CD1c-positive myeloid dendritic cell (primary cell): Measurements from ENCODE around the gene CADM1.

Experiments used
- DNase-seq: peaks from one replicate; pipeline ENCODE4 v3.0.0-alpha.2; 2016; ENCODE audit errors: extremely low spot score

The CADM1 gene

GRCh38 chr11:115244758-115245157 is 259.5 kb downstream of the CADM1 start:
- no peak for DNase-seq

GRCh38 chr11:115244296-115244695 is 259.9 kb downstream of the CADM1 start:
- DNase-seq: no peak

- DNase-seq: no peak
Measured at GRCh38 chr11:115242982-115243381, 261.2 kb downstream of the CADM1 start.

GRCh38 chr11:115241899-115242298 is 262.3 kb downstream of the CADM1 start:
- DNase-seq: no peak

- no peak for DNase-seq
Measured at GRCh38 chr11:115238791-115239190, 265.4 kb downstream of the CADM1 start.

GRCh38 chr11:115238086-115238485 is 266.1 kb downstream of the CADM1 start:
- no peak for DNase-seq

GRCh38 chr11:115237578-115237977 is 266.6 kb downstream of the CADM1 start:
- DNase-seq: no peak

GRCh38 chr11:115234794-115235193 is 269.4 kb downstream of the CADM1 start:
- no peak for DNase-seq

GRCh38 chr11:115226556-115226955 is 277.7 kb downstream of the CADM1 start:
- no peak for DNase-seq

GRCh38 chr11:115224551-115224950 is 279.7 kb downstream of the CADM1 start:
- DNase-seq: no peak

- no peak for DNase-seq
Measured at GRCh38 chr11:115222863-115223530, 281.2 kb downstream of the CADM1 start.

GRCh38 chr11:115222218-115222862 is 281.9 kb downstream of the CADM1 start:
- DNase-seq: no peak

GRCh38 chr11:115221461-115222069 is 282.6 kb downstream of the CADM1 start:
- no peak for DNase-seq

- no peak for DNase-seq
Measured at GRCh38 chr11:115220911-115221310, 283.3 kb downstream of the CADM1 start.

GRCh38 chr11:115220423-115220822 is 283.8 kb downstream of the CADM1 start:
- no peak for DNase-seq

- DNase-seq: no peak
Measured at GRCh38 chr11:115219376-115219775, 284.8 kb downstream of the CADM1 start.

- no peak for DNase-seq
Measured at GRCh38 chr11:115217726-115218311, 286.4 kb downstream of the CADM1 start.

GRCh38 chr11:115215694-115216617 is 288.3 kb downstream of the CADM1 start:
- DNase-seq: no peak

- DNase-seq: no peak
Measured at GRCh38 chr11:115214644-115215234, 289.5 kb downstream of the CADM1 start.

- DNase-seq: no peak
Measured at GRCh38 chr11:115213007-115213406, 291.2 kb downstream of the CADM1 start.

- DNase-seq: no peak
Measured at GRCh38 chr11:115208808-115209259, 295.4 kb downstream of the CADM1 start.
